Skeletal muscle tissue (tissue), 4 donors: ENCODE measurements around the gene DICER1. TPM values are rescaled to one million over a fixed set of nuclear protein-coding genes. Genes with fewer than 3 reads are reported as not detected.

Experiments used
- H3K27ac ChIP-seq: one replicate; pipeline ENCODE4 v1.7.0; 2013; ENCODE audit warnings: mild to moderate bottlenecking, low read depth, low read length, inconsistent platforms
- H3K27me3 ChIP-seq, 3 donors: one replicate each; pipeline ENCODE4 v1.7.0; 2013; ENCODE audit warnings: low read length in 3 of 3; ENCODE audit not compliant: control insufficient read depth in 3 of 3, insufficient read depth in 3 of 3
- H3K36me3 ChIP-seq, 3 donors: one replicate each; pipeline ENCODE4 v1.7.0; 2013; ENCODE audit warnings: low read length in 3 of 3; ENCODE audit not compliant: control insufficient read depth in 3 of 3, insufficient read depth in 3 of 3
- H3K4me1 ChIP-seq, 3 donors: one replicate each; pipeline ENCODE4 v1.7.0; 2013; ENCODE audit warnings: low read length in 3 of 3, mild to moderate bottlenecking in 3 of 3; ENCODE audit not compliant: control insufficient read depth in 3 of 3, insufficient read depth in 3 of 3
- H3K4me3 ChIP-seq, 3 donors: one replicate each; pipeline ENCODE4 v1.7.0; 2013; ENCODE audit warnings: low read length in 3 of 3
- H3K9ac ChIP-seq, 3 donors: one replicate each; pipeline ENCODE4 v1.7.0; 2013; ENCODE audit warnings: low read length in 3 of 3, mild to moderate bottlenecking in 3 of 3, moderate library complexity in 2 of 3, low read depth in 1 of 3
- H3K9me3 ChIP-seq, 3 donors: one replicate each; pipeline ENCODE4 v1.7.0; 2013; ENCODE audit warnings: low read length in 3 of 3; ENCODE audit not compliant: control insufficient read depth in 3 of 3
- total RNA-seq: library from RNA; depleted of rRNA; stranded (reverse); fragments of >200 nt; gene quantifications from one replicate; pipeline ENCODE4 v1.2.3, GENCODE V29; 2014
- donor health status: Osteomylitis.

DICER1 gene
- total RNA-seq, 1 donor from 2014 or later, result 107 TPM

DNA sequence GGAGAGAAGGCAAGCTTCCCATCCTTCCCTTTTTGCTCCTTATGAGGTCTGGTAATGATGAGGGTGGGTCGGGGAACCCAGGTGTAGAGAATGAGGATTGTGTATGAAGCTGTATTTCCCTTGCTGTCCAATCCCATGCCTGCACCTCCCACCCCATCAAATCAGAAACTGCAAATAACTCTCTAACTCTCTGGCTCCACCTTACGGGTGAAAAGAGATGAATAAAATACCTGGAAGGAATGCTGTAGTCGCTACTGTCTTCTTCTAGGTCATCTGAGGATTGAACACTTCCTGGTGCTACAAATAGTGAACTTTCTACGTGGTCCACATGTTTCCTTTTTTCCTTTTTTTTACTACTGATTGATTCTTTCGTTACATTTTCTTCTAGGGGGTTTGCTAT is 38.9 kb upstream of the DICER1 start:
- H3K4me1 ChIP-seq, result peaks cover 0 to 2% (median 0%) of the 10 kb centered on the region in 3 donors
- no peaks in the 10 kb centered on the region for H3K27me3 ChIP-seq
- H3K9me3 ChIP-seq, result no peaks in the 10 kb centered on the region
- no peak overlapping the region for H3K9ac ChIP-seq
- no peak overlapping the region for H3K27ac ChIP-seq
- no peak overlapping the region for H3K4me3 ChIP-seq
- H3K36me3 ChIP-seq, result peaks cover 0 to 6% (median 0%) of the 10 kb centered on the region in 3 donors

DNA sequence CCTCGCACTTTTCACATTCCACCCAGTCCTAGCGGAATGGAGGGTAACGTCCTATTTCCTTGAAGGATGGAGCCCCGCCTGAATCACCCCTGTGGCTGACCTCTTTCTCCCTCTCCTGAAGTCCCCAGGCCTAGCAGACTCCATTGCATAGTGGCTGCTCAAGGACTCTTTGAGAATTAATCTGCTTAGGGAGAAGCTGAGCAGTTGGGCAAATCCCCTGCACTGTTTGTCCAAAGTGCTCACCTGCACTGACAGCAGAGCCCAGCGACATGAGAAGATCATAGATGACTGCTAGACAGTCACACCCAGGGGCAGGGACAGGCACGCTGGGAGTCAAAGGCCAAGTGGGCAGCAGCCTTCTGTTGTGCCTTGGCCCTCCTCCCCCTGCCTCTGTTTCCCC is 37.7 kb upstream of the DICER1 start:
- no peaks in the 10 kb centered on the region for H3K9me3 ChIP-seq
- peaks cover 6 to 11% (median 10%) of the 10 kb centered on the region in 3 donors for H3K4me1 ChIP-seq
- H3K27ac ChIP-seq, result no peak overlapping the region
- H3K27me3 ChIP-seq, result no peaks in the 10 kb centered on the region
- no peak overlapping the region for H3K9ac ChIP-seq
- peaks cover 0 to 6% (median 0%) of the 10 kb centered on the region in 3 donors for H3K36me3 ChIP-seq
- no peak overlapping the region for H3K4me3 ChIP-seq

DNA sequence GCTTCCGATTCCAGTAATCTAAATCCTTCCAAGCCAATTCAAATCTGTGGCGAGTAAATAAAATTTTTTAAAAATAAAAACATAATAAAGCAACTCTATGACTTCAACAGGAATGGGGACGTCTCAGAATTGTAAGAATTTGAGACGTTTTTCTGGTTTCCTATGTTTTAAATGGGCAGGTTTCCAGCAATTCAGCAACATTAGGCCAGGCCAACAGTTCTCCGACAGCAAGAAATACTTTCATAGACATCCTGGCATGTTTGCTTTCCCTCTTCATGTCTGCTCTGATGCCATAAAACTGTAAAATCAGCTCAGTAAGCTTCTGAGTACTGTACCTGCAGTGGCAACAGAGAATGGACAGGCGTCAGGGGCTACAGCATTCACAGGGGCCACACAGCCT is 35.8 kb upstream of the DICER1 start:
- H3K36me3 ChIP-seq, result peaks cover 0 to 4% (median 0%) of the 10 kb centered on the region in 3 donors
- no peak overlapping the region for H3K9ac ChIP-seq
- no peak overlapping the region for H3K27ac ChIP-seq
- no peaks in the 10 kb centered on the region for H3K9me3 ChIP-seq
- peaks cover 11 to 17% (median 15%) of the 10 kb centered on the region in 3 donors for H3K4me1 ChIP-seq
- H3K27me3 ChIP-seq, result no peaks in the 10 kb centered on the region
- no peak overlapping the region for H3K4me3 ChIP-seq

DNA sequence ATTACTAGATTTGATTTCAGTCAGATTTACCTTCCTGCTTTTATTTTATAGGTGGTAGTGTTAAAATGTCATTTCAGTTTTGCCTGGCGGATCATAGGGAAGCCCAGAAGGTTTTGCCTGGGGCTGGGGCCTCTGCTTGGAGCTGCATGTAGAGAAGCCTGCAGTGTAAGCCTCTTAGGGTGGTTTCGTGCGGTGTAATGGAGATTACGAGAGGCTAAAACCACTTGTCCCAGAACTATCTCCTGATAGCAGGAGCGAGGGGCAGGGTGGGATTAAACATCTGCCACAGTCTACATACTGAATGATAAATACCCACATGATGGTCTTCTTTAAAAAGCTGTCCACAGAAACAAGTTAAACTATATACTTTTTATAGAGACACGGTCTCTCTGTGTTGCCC is 35.0 kb upstream of the DICER1 start:
- no peak overlapping the region for H3K27ac ChIP-seq

DNA sequence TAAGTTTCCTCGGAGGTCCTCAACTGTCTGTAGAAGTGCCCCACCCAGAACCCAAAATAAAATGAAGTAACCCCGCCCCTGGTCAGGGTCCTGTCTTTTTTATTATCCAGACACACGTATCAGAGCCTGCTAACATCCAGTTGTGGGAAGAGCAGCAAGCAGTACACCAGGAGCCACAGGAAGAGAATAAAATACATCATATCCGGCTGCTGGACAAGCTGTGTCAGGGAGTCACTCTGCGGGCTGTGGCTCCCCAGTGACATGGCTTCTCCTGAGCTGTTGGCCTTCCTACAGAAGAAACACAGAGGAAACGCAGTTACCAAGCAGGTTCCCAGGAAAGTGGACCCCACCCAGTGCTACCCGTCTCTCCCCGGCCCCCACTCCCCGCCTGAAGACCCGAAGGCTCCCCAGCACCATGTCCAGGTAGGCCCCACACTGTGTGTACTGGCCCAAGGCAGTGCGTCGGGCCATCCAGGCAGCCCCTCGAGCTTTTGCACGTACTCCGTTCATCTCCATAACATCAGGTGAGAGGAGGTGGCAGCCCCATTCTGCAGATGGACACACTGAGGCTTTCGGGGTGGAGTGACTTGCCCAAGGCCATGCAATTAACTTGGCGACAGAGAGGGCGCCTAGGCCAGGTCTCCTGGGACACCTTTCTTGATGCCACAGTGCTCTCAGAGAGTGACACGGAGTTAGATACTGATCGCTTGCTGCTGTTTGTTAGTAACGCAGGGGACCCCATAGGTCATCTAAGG is 34.3 kb upstream of the DICER1 start:
- Histone ChIP-seq H3K36me3 (peaks cover 0 to 4% (median 0%) of the 10 kb centered on the region in 3 donors), H3K9me3 (no peaks in the 10 kb centered on the region), H3K27me3 (no peaks in the 10 kb centered on the region), H3K9ac (no peak overlapping the region), H3K4me3 (no peak overlapping the region), H3K4me1 (peaks cover 11 to 17% (median 15%) of the 10 kb centered on the region in 3 donors), H3K27ac (no peak overlapping the region)

More for the DNA sequence above, 35.0 kb upstream of the DICER1 start:
- no peak overlapping the region for H3K9ac ChIP-seq
- H3K36me3 ChIP-seq, result peaks cover 0 to 4% (median 0%) of the 10 kb centered on the region in 3 donors
- peaks cover 11 to 17% (median 15%) of the 10 kb centered on the region in 3 donors for H3K4me1 ChIP-seq
- H3K9me3 ChIP-seq, result no peaks in the 10 kb centered on the region
- no peak overlapping the region for H3K4me3 ChIP-seq
- H3K27me3 ChIP-seq, result no peaks in the 10 kb centered on the region

DNA sequence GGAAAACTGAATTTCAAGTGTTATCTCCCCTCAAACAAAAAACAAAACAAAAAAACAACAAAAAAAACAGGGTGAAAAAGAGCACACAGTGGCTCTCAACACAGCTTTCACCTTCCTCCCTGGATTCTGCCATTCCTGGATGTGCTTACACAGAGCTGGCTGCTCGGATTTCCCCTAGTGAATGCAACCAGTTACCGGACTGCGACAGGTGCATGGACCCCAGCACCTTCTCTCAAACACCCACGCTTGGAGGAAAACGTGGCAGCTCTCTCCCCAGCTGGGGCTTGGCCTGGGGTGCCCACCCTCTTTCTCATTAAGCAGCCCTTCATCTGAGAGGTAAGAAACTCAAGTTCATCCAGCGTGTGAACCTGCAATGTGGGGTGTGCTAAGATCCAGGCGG is 33.5 kb upstream of the DICER1 start:
- no peak overlapping the region for H3K4me3 ChIP-seq
- H3K9ac ChIP-seq, result no peak overlapping the region

DNA sequence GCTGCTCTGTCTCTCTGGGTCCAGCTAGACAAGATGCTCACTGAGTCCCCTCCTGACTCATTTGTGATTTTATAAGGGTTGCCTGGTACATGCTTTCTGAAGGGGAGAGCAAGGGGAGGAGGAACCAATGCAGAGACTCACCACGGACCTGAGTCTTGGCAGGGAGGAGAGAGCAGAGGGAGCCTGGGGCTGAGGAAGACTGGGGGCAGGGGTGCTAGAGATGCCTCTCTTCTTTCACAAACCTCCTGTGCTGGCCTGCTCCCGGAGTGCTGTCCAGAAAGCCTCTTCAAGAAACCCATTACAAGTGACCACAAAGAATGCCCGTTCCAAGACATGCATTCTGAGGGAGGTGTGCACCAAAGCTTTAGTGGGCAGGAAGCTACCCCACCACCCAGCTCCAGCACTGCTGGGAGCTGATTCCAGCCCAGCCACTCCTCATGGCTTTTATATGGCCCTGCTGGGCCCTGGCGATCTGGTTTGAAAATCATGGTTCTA is 33.1 kb upstream of the DICER1 start:
- H3K9ac ChIP-seq, result no peak overlapping the region
- peaks cover 15 to 26% (median 17%) of the 10 kb centered on the region in 3 donors for H3K4me1 ChIP-seq
- peaks cover 0 to 2% (median 0%) of the 10 kb centered on the region in 3 donors for H3K36me3 ChIP-seq
- H3K27ac ChIP-seq, result no peak overlapping the region
- H3K4me3 ChIP-seq, result no peak overlapping the region
- no peaks in the 10 kb centered on the region for H3K9me3 ChIP-seq
- no peaks in the 10 kb centered on the region for H3K27me3 ChIP-seq

More for the DNA sequence above, 33.5 kb upstream of the DICER1 start:
- H3K27ac ChIP-seq, result no peak overlapping the region
- no peaks in the 10 kb centered on the region for H3K9me3 ChIP-seq
- H3K27me3 ChIP-seq, result no peaks in the 10 kb centered on the region
- peaks cover 12 to 21% (median 15%) of the 10 kb centered on the region in 3 donors for H3K4me1 ChIP-seq
- peaks cover 0 to 2% (median 0%) of the 10 kb centered on the region in 3 donors for H3K36me3 ChIP-seq

DNA sequence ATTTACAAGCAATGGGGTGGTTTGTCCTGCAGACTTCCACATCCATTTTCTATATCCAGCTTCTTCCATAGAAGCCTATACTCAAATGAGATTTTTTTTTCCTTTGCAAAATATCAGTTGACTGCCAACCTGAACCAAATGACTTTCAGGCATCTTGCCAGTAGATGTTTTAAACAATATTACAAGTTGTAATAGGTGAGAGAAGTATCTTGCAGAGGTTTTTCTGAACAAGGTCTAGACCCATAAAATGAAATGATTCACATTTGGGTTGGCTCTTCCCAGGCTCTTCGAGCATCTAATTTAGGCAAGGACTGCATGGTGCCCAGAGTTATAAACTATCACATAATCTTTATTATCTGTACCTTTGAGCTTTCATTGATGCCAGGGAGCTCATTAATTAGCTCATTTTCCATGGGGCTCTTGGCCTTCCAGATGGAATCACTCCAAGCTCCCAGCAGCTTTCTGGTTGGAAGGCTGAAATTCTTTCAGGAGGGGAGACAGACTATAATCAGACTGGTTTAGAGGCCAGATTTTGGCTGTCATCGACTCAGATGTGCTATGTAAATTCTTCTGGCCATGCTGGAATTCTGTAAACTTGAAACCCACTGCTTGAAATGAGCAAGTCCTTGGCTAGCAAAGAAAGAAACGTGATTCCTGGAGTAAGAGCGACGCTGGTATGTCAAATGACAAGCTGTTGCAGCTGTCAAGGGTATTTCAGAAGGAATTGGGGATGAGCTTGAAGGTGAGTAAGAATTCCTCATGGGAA is 32.2 kb upstream of the DICER1 start:
- Histone ChIP-seq H3K9ac (peak overlapping the region in 1 of 3 donors; percentile 10), H3K36me3 (peaks cover 0 to 2% (median 0%) of the 10 kb centered on the region in 3 donors), H3K27ac (no peak overlapping the region), H3K9me3 (no peaks in the 10 kb centered on the region), H3K4me1 (peaks cover 24 to 34% (median 25%) of the 10 kb centered on the region in 3 donors), H3K27me3 (no peaks in the 10 kb centered on the region), H3K4me3 (no peak overlapping the region)

DNA sequence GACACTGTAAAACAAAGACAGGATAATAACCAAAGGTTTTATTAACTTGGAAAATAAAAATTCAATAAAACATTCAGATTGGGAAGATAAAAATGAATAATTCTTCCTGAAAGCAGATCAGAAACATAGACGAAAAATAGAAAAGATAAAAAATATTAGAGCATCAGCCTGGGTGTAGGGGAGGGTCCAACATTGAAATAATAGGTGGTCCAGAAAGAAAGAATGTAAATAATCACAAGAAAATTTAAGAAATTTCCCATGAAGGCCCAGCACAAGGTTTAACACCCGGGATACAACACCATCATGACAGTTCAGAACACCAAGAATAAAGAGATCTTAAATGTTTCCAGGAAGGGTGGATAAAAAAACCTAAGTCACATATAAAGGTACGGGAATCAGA is 31.1 kb upstream of the DICER1 start:
- Histone ChIP-seq H3K36me3 (peaks cover 0 to 2% (median 0%) of the 10 kb centered on the region in 3 donors), H3K27ac (no peak overlapping the region), H3K4me1 (peaks cover 30 to 41% (median 33%) of the 10 kb centered on the region in 3 donors), H3K9ac (no peak overlapping the region), H3K4me3 (no peak overlapping the region), H3K27me3 (no peaks in the 10 kb centered on the region), H3K9me3 (no peaks in the 10 kb centered on the region)
